HL-60 (cell line): ENCODE measurements around the gene NRF1.

ENCODE experiments used
- DNase-seq, 2 experiments: peaks; one replicate each; pipeline ENCODE4 v3.0.0-alpha.2; 2010 to 2020; ENCODE audit warnings: low read depth in 1 of 2, low spot score in 1 of 2
- H3K27ac ChIP-seq: fragments of 250-450 bp; sonication (Bioruptor Pico); replicated peaks from 2 replicates; pipeline ENCODE4 v1.5.1; 2020; ENCODE audit warnings: mild to moderate bottlenecking, moderate library complexity
- H3K27me3 ChIP-seq: fragments of 250-450 bp; sonication (Bioruptor Pico); 2 replicates; pipeline ENCODE4 v1.5.1; 2021; ENCODE audit warnings: mild to moderate bottlenecking, moderate library complexity; ENCODE audit not compliant: insufficient read depth, poor library complexity, severe bottlenecking
- H3K4me3 ChIP-seq: replicated peaks from 2 replicates; pipeline ENCODE4 v1.5.1; 2011; ENCODE audit warnings: mild to moderate bottlenecking, control low read depth, low read length; ENCODE audit not compliant: insufficient read depth
- CTCF ChIP-seq: IDR thresholded peaks from one replicate; pipeline ENCODE4 v1.5.1; 2011; ENCODE audit warnings: low read length, control low read depth, inconsistent platforms; ENCODE audit not compliant: insufficient read depth
- GABPA ChIP-seq: IDR thresholded peaks from 2 replicates; pipeline ENCODE4 v1.6.1; 2012; ENCODE audit warnings: low read depth
- POLR2AphosphoS5 ChIP-seq: IDR thresholded peaks from 2 replicates; pipeline ENCODE4 v1.6.1; 2012; ENCODE audit warnings: low read depth
- SPI1 ChIP-seq: IDR thresholded peaks from 2 replicates; pipeline ENCODE4 v1.6.1; 2012; ENCODE audit warnings: low read depth, mild to moderate bottlenecking, borderline replicate concordance
- TF ChIP-seq, protein P1 (sequence below): IDR thresholded peaks from 2 replicates; pipeline ENCODE4 v1.6.1; 2012; ENCODE audit warnings: low read depth; ENCODE audit not compliant: insufficient replicate concordance

The NRF1 gene

DNA sequence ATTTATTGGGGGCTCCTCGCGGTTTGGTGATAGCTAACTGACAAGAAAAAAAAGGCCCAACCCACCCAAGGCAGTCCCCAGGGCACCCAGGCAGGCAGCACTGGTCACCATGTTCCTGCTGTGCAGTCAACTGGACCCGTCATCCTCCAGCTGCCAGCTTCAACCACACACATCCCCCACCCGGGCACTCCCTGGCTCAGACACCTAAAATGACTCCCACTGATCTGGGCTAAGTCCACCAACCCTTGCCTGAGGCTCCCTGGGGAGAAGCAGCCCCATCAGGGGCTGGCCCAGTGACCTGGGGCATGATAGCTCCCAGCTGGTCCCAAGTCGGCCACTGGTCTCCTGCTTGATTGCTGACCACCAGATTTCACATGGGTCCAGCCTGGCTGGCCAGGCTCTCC lies 161.8 kb downstream of the NRF1 start:
- Histone ChIP-seq H3K27ac (no peak overlapping the region), H3K27me3 (peaks cover 19% of the 10 kb centered on the region), H3K4me3 (no peak overlapping the region)
- TF ChIP-seq POLR2AphosphoS5 (no peak), CTCF (no peak), SPI1 (no peak), GABPA (no peak)
- TF ChIP-seq, protein P1, sequence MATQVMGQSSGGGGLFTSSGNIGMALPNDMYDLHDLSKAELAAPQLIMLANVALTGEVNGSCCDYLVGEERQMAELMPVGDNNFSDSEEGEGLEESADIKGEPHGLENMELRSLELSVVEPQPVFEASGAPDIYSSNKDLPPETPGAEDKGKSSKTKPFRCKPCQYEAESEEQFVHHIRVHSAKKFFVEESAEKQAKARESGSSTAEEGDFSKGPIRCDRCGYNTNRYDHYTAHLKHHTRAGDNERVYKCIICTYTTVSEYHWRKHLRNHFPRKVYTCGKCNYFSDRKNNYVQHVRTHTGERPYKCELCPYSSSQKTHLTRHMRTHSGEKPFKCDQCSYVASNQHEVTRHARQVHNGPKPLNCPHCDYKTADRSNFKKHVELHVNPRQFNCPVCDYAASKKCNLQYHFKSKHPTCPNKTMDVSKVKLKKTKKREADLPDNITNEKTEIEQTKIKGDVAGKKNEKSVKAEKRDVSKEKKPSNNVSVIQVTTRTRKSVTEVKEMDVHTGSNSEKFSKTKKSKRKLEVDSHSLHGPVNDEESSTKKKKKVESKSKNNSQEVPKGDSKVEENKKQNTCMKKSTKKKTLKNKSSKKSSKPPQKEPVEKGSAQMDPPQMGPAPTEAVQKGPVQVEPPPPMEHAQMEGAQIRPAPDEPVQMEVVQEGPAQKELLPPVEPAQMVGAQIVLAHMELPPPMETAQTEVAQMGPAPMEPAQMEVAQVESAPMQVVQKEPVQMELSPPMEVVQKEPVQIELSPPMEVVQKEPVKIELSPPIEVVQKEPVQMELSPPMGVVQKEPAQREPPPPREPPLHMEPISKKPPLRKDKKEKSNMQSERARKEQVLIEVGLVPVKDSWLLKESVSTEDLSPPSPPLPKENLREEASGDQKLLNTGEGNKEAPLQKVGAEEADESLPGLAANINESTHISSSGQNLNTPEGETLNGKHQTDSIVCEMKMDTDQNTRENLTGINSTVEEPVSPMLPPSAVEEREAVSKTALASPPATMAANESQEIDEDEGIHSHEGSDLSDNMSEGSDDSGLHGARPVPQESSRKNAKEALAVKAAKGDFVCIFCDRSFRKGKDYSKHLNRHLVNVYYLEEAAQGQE, result no peak
- DNase-seq, result no peak

DNA sequence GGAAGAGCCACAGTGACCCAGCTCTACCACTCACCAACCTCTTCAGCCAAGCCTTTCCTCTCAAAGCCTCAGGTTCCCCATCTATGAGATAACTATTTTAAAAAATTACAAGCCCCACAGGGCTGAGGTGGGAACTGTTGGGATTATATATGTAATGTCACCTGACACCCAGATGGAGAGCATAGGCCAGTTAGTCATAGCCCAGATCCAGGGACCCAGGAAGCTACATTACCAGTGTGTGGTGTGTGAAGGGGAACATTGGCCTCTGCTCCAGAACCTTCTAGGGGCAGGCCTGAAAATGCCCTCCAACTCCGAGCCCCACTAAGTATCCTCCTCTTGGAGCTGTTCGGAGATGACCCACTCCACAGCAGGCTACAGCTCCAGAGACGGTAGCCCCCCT lies 162.4 kb downstream of the NRF1 start:
- Histone ChIP-seq H3K4me3 (no peak overlapping the region), H3K27ac (no peak overlapping the region), H3K27me3 (peaks cover 24% of the 10 kb centered on the region)
- DNase-seq, result no peak
- no peak for TF ChIP-seq SPI1
- no peak for TF ChIP-seq GABPA
- no peak for TF ChIP-seq CTCF
- TF ChIP-seq, protein P1, result no peak
- no peak for TF ChIP-seq POLR2AphosphoS5

DNA sequence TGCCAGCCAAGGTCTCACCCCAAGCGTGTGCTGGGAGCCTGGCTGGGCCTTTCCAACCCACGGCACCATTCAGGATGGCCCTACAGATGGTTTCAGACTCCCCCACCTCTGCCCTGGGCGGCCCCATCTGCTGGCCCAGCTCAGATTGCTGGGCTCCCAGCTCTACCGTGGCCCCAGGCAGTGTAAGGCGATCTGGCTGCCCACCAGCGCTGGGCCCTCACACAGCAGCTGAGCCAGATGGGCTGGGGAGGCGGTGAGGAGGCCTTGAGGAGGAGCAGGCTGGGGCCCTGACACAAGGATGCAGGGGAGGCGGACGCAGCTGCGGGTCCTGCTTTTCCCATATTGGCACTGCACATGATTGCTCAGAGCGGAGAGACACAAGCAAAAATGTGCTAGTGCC lies 162.8 kb downstream of the NRF1 start:
- no peak overlapping the region for H3K27ac ChIP-seq
- no peak for DNase-seq
- peaks cover 29% of the 10 kb centered on the region for H3K27me3 ChIP-seq
- H3K4me3 ChIP-seq, result no peak overlapping the region
- TF ChIP-seq, protein P1, result no peak
- TF ChIP-seq SPI1 (no peak), POLR2AphosphoS5 (no peak), CTCF (no peak), GABPA (no peak)
